Large intestine (tissue), 3 donors: ENCODE results near the gene CXCL14. TPM values are rescaled to one million over a fixed set of nuclear protein-coding genes. Genes with fewer than 3 reads are reported as not detected.

ENCODE experiments used
- DNase-seq, 2 donors: peaks; one replicate each; pipeline versions ENCODE4 v3.0.0 to v3.0.0-alpha.2; 2013
- H3K27ac ChIP-seq: one replicate; pipeline ENCODE4 v1.5.1; 2013; ENCODE audit warnings: low read length
- H3K27me3 ChIP-seq: 2 replicates; pipeline ENCODE4 v1.6.1; 2013; ENCODE audit warnings: low read length; ENCODE audit not compliant: control insufficient read depth, insufficient read depth
- H3K36me3 ChIP-seq: 2 replicates; pipeline ENCODE4 v1.6.1; 2013; ENCODE audit warnings: low read length; ENCODE audit not compliant: control insufficient read depth, insufficient read depth
- H3K4me1 ChIP-seq: one replicate; pipeline ENCODE4 v1.6.1; 2013; ENCODE audit warnings: low read length; ENCODE audit not compliant: control insufficient read depth, insufficient read depth
- H3K4me3 ChIP-seq: one replicate; pipeline ENCODE4 v1.5.1; 2013; ENCODE audit warnings: low read length
- H3K9me3 ChIP-seq: one replicate; pipeline ENCODE4 v1.6.1; 2013; ENCODE audit warnings: mild to moderate bottlenecking, low read depth, low read length, moderate library complexity; ENCODE audit not compliant: control insufficient read depth
- WGBS: methylation state at CpG from one replicate; pipeline ENCODE4 v1.1.5; 2013; ENCODE audit warnings: low lambda C conversion rate; ENCODE audit not compliant: insufficient coverage; 5-methylcytosine and 5-hydroxymethylcytosine counted together
- polyA plus RNA-seq: library from polyadenylated mRNA; unstranded; fragments of 120-200 nt; gene quantifications from one replicate; pipeline ENCODE4 v1.2.1, GENCODE V29; 2013

Gene CXCL14
- polyA plus RNA-seq, 1 donor = 161 TPM

DNA sequence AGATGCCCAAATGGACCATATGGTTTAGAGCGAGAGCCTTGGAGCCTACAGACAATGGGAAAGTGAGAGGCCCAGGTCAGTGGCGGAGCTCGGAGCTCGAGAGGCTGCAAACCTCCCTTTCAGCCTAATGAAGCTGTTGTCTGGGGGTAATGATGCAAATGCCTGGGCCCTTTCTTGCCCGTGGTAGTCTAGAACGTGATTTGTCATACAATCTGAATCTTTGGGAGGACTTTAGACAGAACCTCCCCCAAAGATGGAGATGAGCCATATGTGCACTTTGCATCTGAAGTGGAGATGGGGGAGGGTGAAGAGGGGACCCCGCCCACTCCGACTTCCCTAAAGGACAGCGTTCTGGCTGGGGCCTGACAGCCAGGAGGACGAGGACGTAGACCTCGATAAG is 32.7 kb downstream of the CXCL14 start:
- DNase-seq = no peak
- H3K27me3 ChIP-seq = peaks cover 97% of the 10 kb centered on the region

DNA sequence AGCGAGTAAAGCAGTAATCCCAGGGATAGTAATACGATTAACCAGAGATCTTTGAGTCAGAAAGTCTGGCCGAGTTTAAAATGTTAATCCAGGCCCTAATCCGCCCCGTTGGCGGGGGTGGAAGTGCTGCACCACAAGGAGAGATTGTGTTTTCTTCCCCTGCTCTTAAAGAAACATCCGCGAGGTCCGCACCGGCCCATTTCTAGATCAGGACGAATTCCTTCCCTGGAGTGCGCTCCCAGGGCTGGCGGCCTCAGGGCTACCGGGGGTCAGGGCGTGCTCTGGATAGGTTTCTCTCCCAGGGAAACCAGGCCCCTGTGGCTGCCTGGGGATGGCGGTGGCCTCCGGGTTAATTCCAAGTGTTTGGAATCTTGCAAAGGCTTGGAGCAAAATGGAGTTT is 33.7 kb downstream of the CXCL14 start:
- no CpG with 5 or more reads among the region's 17 CpGs for WGBS
- Histone ChIP-seq H3K4me3 (no peak overlapping the region), H3K27ac (no peak overlapping the region), H3K36me3 (no peaks in the 10 kb centered on the region), H3K27me3 (peaks cover 97% of the 10 kb centered on the region), H3K9me3 (peaks cover 3% of the 10 kb centered on the region), H3K4me1 (peaks cover 6% of the 10 kb centered on the region)
- no peak for DNase-seq

More for the DNA sequence above, 32.7 kb downstream of the CXCL14 start:
- peaks cover 6% of the 10 kb centered on the region for H3K4me1 ChIP-seq
- no peak overlapping the region for H3K27ac ChIP-seq
- H3K9me3 ChIP-seq = peaks cover 3% of the 10 kb centered on the region
- H3K4me3 ChIP-seq = no peak overlapping the region
- no CpG with 5 or more reads among the region's 12 CpGs for WGBS
- H3K36me3 ChIP-seq = no peaks in the 10 kb centered on the region

DNA sequence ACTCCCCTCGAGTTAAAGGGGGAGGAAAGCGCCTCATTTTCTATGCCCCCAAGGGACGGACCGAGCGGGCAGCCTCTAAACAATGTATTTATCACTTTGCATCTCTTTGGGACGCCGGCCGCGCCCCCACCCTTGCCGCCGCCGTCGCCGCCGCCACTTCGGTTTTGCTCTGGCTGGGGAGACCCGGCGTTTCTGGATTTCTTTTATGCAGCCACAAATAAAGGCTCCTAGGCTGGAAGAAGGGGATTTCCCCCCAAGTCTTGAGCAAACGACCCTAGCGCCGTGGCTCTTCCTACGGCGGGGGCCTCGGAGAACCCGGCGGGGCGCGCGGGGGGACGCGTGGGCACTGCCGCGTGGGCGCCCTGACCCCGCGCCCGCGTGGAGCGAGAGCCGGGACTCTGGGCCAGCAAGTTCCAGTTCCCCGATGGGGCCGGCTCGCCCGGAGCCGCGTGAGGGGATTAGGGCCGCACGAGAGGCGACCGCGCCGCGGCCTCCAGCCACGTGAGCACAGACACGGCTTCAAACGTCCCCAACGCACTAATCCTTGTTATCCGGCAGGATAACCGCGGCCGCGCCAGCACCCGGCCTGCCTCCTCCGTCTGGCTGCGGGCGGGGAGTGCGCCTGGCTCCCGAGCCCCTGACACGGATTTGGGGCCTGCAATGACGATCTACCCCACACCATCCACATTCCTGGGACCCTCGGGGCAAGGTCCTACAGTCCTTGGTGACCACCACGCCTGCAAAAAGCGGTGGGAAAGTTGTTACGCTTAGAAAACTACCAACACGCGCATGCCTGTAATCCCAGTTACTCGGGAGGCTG is 35.1 kb downstream of the CXCL14 start:
- Histone ChIP-seq H3K27ac (no peak overlapping the region), H3K36me3 (no peaks in the 10 kb centered on the region), H3K27me3 (peaks cover 97% of the 10 kb centered on the region), H3K4me1 (peaks cover 6% of the 10 kb centered on the region), H3K9me3 (peaks cover 3% of the 10 kb centered on the region), H3K4me3 (no peak overlapping the region)
- no CpG with 5 or more reads among the region's 77 CpGs for WGBS
- peak in 1 of 2 donors; percentile 37 for DNase-seq

DNA sequence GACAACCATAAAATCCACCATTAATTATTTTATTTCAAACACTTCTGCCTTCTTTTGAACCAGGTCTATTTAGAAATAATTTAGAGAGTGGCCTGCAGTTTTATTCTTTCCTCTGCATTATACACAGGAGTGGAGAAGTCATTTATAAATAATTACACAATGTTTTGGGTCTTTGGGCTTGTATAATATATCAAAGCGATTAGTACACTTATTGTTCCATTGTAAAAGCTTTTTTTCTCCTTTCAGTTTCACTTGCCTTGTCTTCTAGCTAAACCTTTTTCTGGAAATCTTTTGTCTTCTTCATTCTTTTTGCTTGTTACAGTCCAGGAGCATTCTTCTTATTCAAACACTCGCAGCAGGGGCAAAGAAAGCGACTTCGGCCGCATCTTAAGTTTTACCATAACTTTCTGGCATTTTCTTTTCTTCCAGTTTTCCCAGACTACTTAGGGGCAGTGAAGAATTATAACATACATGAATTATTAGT is 35.7 kb downstream of the CXCL14 start:
- H3K4me1 ChIP-seq = peaks cover 6% of the 10 kb centered on the region
- H3K27ac ChIP-seq = no peak overlapping the region
- H3K27me3 ChIP-seq = peaks cover 97% of the 10 kb centered on the region
- 0% methylated on average over 1 of the region's 5 CpGs for WGBS
- no peaks in the 10 kb centered on the region for H3K36me3 ChIP-seq
- peak in 1 of 2 donors; percentile 22 for DNase-seq
- H3K4me3 ChIP-seq = no peak overlapping the region
- peaks cover 3% of the 10 kb centered on the region for H3K9me3 ChIP-seq

DNA sequence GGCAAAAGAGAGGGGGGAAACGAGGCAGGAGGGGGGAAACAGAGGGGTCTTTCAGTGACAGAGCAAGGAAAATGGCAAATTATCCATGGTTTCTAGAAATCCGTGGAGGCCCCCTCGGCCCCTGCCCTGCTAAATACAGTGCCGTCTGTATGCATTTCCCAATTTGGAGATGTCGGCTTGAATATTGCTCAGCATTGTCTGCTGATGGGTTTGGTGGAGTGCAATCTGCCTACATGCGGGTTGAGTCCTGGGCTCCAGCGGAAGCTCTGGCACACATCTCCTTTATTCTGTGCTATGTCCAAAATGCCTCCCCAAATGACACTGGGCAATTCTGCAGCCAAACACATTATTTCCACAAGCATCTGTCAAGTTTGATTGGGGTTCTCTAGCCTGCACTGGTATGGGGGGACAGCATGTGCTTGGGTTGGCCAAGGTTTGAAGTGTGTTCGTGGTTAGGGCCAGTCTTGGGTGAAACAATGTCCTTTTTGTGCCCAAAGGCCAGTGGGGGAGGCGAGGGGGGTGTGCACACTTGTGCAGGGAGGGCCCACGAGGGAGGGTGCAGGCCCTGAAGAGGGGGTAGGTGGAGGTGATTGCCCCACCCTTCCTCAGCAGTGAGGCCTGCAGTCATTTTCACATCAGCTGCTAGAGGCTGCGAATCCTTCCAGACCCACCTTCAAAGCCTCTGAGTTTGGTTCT is 36.8 kb downstream of the CXCL14 start:
- no peak overlapping the region for H3K4me3 ChIP-seq
- H3K9me3 ChIP-seq = peaks cover 3% of the 10 kb centered on the region
- H3K27me3 ChIP-seq = peaks cover 97% of the 10 kb centered on the region
- no peak for DNase-seq
- peaks cover 6% of the 10 kb centered on the region for H3K4me1 ChIP-seq
- no peaks in the 10 kb centered on the region for H3K36me3 ChIP-seq
- no CpG with 5 or more reads among the region's 11 CpGs for WGBS
- no peak overlapping the region for H3K27ac ChIP-seq

DNA sequence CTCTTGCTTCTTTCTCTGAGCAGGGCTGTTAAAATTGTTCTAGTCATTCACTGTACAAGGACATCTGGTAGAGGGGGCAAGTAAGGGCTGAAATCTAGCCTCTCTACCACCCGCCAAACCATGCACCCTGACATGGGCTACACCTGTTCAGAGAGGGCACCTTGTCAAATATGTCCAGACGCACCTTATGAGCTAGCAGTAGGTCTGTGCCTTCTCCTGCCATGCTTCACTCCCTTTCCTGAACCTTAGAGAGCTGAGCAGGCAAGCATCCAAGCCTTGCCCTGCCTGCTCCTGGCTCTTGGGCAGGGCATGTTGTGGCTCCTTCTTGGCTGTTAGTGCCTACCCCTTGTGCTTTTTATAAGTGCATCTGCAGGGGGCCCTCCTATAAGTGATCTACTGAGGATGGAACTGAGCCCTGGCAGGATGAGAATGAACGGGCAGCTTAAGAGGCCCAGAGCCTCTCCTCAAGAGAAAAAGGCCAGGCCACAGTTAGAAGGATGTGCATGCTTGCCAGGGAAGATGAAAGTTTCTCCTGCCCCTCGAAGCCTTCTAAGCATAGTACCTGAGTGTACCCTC is 39.3 kb downstream of the CXCL14 start:
- no CpG with 5 or more reads among the region's 4 CpGs for WGBS
- H3K27me3 ChIP-seq = peaks cover 97% of the 10 kb centered on the region
- H3K9me3 ChIP-seq = peaks cover 9% of the 10 kb centered on the region

DNA sequence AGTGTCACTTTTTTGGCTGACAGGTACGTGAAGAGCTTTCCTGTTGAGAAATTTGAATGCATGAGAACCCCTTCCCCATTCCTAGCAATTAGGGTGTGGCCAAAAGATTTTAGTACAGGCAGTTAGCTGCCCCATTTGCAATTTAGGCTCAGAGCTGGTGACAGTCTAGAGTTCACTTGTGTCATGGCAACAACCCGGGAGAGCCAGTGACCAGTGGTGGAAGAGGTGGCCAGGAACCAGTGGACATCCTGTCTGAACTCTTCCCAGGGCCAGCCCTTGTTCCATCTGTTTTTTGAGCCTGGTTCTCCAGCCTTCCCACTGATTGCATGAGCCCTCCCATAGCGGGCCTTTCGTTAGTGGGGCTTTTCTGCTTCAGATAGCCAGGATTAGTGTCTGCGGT is 40.5 kb downstream of the CXCL14 start:
- Histone ChIP-seq H3K27me3 (peaks cover 97% of the 10 kb centered on the region), H3K9me3 (peaks cover 6% of the 10 kb centered on the region), H3K27ac (no peak overlapping the region), H3K4me1 (no peaks in the 10 kb centered on the region), H3K36me3 (no peaks in the 10 kb centered on the region), H3K4me3 (no peak overlapping the region)
- DNase-seq = no peak
- no CpG with 5 or more reads among the region's 5 CpGs for WGBS

More for the DNA sequence above, 39.3 kb downstream of the CXCL14 start:
- Histone ChIP-seq H3K27ac (no peak overlapping the region), H3K4me1 (peaks cover 6% of the 10 kb centered on the region), H3K4me3 (no peak overlapping the region), H3K36me3 (no peaks in the 10 kb centered on the region)
- DNase-seq = no peak

DNA sequence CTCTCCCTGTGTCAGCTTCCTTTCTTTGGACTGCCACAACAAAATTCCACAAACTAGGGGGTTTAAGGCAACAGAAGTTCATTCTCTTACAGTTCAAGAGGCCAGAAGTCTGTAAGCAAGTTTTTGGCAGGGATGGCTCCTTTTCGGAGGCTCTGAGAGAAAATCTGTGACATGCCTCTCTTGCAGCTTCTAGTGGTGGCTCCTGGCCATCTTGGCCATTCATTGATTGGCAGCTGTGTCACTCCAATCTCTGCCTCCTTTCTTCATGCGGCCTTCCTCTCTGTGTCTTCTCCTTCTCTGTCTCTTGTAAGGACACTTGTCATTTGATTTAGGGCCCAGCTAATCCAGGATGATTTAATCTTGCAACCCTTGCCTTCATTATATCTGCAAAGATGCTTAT is 41.0 kb downstream of the CXCL14 start:
- H3K4me3 ChIP-seq = no peak overlapping the region
- no peaks in the 10 kb centered on the region for H3K36me3 ChIP-seq
- peaks cover 6% of the 10 kb centered on the region for H3K9me3 ChIP-seq
- no peak overlapping the region for H3K27ac ChIP-seq
- no peaks in the 10 kb centered on the region for H3K4me1 ChIP-seq
- no peak for DNase-seq
- WGBS = 100% methylated on average over 1 of the region's 2 CpGs
- H3K27me3 ChIP-seq = peaks cover 98% of the 10 kb centered on the region

DNA sequence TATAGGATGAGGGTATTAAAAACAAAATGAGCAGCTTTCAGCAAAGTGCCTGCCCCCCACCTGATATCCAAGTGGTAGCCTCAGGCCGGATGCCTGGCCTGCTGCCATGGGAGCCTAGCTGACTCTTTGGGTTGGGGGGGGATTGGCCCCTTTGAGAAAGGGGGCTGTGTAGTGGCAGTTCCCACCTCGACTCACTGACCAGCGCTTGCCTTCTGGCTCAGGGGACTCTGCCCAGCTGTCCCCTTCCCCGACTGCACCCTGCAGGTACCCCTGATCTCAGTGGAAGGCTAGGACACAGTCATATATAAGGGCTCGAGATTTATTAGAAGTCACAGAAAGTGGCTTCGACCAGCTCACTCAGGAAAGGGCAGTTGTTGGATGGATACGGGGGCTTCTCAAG is 41.5 kb downstream of the CXCL14 start:
- Histone ChIP-seq H3K27me3 (peaks cover 99% of the 10 kb centered on the region), H3K9me3 (peaks cover 6% of the 10 kb centered on the region), H3K4me3 (no peak overlapping the region), H3K27ac (no peak overlapping the region), H3K36me3 (no peaks in the 10 kb centered on the region), H3K4me1 (no peaks in the 10 kb centered on the region)
- no peak for DNase-seq
- no CpG with 5 or more reads among the region's 7 CpGs for whole genome bisulfite sequencing
